A549 (cell line): ENCODE data around the gene PHACTR2.

Source experiments
- CEBPB ChIP-seq, 2 experiments: fragments of >200 bp in 1 of 2; sonication (Bioruptor Twin) in 1 of 2; formaldehyde crosslinking in 1 of 2; IDR thresholded peaks; 2 replicates each; pipeline ENCODE4 v1.6.1; 2012 to 2016
- MAX ChIP-seq: IDR thresholded peaks from 2 replicates; pipeline ENCODE4 v1.6.1; 2012
- MAZ ChIP-seq: fragments of 150-350 bp; IDR thresholded peaks from 2 replicates; pipeline ENCODE4 v1.6.1; 2014; ENCODE audit warnings: antibody characterized with exemption, low read depth, low read length, borderline replicate concordance
- USF2 ChIP-seq: fragments of 450-650 bp; IDR thresholded peaks from 2 replicates; pipeline ENCODE4 v1.6.1; 2014; ENCODE audit warnings: antibody characterized with exemption
- ZNF302 ChIP-seq: fragments of 250-450 bp; sonication (Bioruptor Pico); IDR thresholded peaks from 2 replicates; pipeline ENCODE4 v1.9.0; 2021; ENCODE audit warnings: inconsistent platforms, mild to moderate bottlenecking, moderate library complexity
- TF ChIP-seq, protein P1 (sequence below): fragments of 200-600 bp; sonication (generic); IDR thresholded peaks from 2 replicates; pipeline ENCODE4 v1.6.1; 2016; ENCODE audit warnings: antibody characterized with exemption, mild to moderate bottlenecking, moderate library complexity

- TF ChIP-seq CEBPB (IDR thresholded peaks at IDR 0.05), result no peak
- TF ChIP-seq ZNF302, result no peak
- TF ChIP-seq, protein P1, sequence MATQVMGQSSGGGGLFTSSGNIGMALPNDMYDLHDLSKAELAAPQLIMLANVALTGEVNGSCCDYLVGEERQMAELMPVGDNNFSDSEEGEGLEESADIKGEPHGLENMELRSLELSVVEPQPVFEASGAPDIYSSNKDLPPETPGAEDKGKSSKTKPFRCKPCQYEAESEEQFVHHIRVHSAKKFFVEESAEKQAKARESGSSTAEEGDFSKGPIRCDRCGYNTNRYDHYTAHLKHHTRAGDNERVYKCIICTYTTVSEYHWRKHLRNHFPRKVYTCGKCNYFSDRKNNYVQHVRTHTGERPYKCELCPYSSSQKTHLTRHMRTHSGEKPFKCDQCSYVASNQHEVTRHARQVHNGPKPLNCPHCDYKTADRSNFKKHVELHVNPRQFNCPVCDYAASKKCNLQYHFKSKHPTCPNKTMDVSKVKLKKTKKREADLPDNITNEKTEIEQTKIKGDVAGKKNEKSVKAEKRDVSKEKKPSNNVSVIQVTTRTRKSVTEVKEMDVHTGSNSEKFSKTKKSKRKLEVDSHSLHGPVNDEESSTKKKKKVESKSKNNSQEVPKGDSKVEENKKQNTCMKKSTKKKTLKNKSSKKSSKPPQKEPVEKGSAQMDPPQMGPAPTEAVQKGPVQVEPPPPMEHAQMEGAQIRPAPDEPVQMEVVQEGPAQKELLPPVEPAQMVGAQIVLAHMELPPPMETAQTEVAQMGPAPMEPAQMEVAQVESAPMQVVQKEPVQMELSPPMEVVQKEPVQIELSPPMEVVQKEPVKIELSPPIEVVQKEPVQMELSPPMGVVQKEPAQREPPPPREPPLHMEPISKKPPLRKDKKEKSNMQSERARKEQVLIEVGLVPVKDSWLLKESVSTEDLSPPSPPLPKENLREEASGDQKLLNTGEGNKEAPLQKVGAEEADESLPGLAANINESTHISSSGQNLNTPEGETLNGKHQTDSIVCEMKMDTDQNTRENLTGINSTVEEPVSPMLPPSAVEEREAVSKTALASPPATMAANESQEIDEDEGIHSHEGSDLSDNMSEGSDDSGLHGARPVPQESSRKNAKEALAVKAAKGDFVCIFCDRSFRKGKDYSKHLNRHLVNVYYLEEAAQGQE, result no peak
- no peak for TF ChIP-seq MAZ
- no peak for TF ChIP-seq MAX
- TF ChIP-seq USF2, result no peak
Observed at GRCh38 chr6:143744551-143745165, 66.9 kb downstream of the PHACTR2 start.
